Renal pelvis (tissue), 4 donors: ENCODE data around the gene ZNF581. TPM values are rescaled to one million over a fixed set of nuclear protein-coding genes. Genes with fewer than 3 reads are reported as not detected.
A peak's percentile ranks its signal among the peaks of the same experiment; 100 is the strongest.

Experiments used
- DNase-seq: peaks from one replicate; pipeline ENCODE4 v3.0.0-alpha.2; 2013
- polyA plus RNA-seq, 3 donors: library from polyadenylated mRNA; unstranded; fragments of 120-200 nt; gene quantifications; one replicate each; pipeline ENCODE4 v1.2.1, GENCODE V29; 2013; ENCODE audit not compliant: insufficient read length in 3 of 3

The ZNF581 gene
- polyA plus RNA-seq, 3 donors: 28.3 to 35.1 (median 32.8) TPM

DNA sequence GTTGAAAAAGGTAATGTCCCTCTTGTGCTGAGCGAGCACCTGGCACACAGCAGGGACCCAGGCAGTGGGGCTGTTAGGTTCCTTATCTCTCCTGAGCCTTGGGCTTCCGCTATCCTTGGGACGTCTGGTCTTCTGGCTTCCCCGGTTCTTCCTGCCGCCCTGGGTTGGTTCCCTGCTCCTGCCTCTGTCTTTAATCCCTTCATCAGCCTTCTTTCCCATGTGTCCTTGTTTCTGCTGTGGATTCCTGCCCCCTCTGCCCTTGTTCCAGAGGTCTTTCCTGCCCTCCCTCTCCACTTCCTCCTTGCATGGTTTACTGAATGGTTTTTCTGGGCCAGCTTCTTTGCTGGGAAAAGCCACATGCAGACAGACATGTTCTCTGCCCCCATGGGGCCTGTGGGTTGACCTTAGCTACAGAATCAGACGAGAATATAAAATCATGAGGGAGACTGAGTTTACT is 34.2 kb downstream of the ZNF581 start:
- DNase-seq: no peak

DNA sequence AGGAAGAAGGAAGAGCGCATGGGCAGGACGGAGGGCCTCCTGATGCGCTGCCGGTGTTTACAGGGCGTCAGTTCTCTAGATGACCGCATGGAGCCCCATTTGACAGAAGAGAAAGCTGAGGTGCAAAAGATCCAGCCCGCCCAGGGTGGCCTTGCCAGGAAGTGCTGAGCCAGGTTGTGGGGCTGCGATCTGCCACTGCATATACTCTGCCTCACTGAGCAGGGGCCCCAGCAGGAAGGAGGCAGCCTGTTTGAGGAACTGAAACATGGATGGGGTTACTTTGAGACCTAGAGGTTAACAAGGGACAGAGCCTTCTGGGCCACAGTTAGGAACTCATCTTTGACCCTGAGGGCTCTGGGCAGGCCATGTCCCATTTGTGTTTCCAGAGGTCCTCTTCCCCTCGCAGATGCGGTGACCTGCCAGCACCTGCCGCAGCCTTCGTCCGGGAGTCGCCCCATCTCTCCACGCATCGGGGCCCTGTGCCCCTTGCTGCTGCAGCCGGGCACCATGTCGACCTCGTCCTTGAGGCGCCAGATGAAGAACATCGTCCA is 34.7 kb downstream of the ZNF581 start:
- DNase-seq: no peak

DNA sequence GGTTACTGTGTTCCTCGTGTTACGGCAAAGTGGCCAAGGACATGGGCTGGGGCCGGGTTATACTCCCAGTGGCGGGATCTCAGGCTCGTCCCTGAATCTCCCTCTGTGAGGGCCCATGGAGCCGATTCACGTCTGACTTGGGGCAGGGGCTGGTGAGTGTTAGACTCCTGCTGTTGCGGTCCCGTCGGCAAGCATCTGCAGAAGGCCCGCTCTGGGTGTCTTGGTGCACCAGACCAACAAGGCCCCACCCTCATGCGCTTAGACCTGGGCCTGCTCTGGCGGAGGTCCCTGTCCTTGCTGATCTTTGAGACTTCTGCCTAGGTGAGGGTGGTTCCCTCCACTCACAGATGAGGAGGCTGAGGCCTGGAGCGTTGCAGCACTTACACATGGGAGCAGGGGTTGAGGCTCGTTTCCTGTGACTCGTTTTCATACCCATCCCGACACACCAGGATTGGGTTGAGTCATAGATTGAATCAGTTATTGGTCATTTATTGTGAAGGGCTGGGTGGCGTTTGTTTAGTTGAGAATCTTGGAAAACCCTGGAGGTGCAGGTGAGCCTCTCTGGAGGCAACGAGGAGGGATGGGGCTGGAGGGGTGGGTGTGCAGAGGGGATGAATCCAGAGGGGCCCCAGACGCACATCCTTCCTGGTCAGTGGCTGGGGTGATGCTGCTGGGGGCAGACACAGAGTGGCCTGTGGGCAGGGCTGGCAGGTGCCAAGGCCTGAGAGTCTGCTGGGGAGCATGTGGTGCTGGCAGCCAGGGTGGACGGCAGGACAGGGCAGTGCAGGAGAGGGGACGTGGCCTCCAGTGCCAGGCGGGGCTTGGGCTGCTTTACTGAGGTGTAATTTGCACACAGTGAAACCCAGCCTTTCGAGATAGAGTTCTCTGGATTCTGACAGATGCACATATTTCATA is 36.2 kb downstream of the ZNF581 start:
- DNase-seq: no peak

DNA sequence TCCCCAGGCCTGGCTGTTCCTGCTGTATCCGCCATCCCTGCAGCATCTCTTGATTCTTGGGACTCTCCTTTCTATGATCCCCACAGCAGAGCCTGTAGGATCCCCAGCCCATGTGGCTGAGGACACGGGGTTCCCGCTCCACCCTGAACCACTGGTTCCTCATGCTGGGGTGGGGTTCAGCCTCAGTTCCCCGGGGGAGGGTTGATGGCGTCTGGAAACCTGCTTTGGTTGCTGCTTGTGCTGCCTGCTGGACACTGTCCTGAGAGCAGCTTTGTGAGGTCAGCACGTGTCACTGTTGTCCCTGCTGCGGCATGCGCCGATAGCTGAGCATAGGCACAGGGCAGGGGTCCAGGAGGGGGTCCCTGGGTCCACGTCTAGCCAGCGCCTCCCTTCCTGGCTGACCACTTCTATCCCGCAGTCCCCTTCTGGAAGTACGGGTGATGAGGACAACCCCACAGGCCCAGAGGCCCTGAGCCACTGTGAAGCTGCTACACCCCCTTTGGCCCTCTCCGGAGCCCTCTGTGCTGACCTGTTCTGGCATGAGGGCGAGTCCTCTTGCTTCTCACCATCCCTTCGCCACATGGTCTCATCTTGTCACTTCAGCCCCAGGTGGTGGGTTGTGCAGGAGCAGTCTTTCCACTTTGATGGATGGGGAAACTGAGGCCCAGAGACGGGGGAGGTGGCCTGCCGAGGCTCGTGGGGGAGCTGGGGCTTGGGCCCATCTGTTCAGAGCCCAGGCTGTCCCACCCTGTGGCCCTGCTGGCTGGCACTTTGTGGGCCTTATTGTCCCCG is 37.1 kb downstream of the ZNF581 start:
- no peak for DNase-seq

DNA sequence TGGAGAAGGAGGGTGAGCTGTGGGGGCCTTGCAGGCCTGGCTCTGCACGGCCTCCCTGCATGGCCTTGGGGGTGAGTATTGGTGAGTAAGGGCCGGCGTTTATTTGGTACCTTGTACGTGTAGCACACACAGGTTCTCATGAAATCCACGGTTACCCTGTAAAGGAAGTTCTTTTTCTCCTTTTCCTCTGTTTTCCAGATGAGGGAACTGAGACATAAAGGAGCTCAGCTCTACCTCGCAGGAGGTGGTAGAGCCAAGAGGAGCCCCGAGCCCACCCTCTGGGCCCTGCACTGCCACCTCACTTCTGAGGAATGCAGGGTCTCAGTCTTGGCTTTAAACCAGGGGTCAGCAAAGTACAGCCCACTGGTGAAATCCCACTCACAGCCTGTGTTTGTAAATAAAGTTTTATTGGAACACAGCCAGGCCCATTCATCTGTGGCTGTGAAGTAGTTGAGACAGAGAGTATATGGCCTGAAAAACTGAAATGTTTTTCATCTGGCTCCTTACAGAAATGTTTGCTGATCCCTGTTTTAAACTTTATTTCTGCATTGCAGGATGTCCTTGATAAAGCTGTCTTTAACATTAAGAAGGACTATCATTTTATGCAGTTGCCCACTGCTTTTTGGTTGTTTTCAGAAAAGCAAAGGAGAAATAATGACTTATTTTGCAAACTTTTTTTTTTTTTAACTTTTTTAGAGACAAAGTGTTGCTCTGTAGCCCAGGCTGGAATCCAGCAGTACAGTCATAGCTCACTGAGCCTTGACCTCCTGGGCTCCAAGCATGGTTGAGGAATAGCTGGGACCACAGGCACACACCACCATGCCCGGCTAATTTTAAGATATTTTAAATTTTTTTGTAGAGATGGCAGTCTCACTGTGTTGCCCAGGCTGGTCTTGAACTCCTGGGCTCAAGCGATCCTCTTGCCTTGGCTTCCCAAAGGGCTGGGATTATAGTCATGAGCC is 38.0 kb downstream of the ZNF581 start:
- DNase-seq: no peak

DNA sequence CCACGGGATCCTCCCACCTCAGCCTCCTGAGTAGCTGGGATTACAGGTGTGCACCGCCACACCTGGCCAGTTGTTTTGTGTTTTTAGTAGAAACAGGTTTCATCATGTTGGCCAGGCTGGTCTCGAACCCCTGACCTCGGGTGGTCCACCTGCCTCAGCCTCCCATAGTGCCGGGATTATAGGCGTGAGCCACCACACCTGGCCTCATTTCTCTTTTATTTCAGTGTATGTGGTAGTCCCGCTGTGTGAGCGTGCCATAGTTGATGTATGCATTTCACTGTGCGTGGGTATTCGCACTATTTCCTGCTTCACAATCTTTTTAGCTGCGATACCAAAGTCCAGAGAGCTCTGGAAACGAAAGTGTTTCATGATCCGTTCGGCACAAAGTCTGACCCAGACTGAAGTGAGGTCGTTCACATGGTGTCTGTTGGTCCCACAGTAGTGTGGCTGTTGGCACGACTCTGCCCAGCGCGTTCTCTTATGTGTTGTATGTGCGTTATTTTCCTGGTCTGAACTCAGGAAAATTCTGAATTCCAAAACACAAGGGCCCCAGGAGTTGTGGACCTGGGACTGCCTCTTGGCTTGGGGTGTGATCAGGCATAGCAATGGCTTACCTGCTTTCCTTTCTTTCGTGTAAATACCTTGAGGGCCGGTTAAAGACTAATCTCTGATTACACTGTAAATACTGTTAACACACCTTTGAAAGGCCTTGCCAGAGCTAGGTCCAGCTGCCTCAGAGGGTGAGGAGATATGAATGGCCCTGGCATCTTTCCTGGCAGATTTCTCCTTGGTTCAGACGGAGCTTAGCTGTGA is 40.2 kb downstream of the ZNF581 start:
- peak; percentile 57 for DNase-seq

DNA sequence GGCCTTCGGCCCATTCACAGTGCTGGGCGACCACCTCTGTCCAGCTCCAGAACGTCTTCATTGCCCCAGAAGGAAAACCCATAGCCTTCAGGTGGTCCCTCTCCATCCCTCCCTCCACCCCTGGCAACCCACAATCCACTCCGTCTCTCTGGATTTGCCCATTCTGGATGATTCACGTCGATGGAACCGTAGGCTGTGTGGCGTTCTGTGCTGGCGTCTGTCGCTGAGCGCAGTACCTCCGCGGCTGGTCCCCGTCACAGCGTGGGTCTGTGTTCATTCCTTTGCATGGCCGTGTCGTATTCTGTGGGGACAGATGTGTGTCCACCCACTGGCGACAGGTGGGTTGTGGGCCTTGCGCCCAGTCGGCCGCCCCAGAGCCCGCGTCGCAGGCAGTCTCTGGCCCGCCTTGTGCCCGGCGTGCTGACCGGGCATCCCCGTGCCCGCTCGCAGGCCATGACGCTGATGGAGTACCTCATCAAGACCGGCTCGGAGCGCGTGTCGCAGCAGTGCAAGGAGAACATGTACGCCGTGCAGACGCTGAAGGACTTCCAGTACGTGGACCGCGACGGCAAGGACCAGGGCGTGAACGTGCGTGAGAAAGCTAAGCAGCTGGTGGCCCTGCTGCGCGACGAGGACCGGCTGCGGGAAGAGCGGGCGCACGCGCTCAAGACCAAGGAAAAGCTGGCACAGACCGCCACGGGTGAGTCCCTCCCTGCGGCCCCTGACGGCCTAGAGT is 41.7 kb downstream of the ZNF581 start:
- no peak for DNase-seq

DNA sequence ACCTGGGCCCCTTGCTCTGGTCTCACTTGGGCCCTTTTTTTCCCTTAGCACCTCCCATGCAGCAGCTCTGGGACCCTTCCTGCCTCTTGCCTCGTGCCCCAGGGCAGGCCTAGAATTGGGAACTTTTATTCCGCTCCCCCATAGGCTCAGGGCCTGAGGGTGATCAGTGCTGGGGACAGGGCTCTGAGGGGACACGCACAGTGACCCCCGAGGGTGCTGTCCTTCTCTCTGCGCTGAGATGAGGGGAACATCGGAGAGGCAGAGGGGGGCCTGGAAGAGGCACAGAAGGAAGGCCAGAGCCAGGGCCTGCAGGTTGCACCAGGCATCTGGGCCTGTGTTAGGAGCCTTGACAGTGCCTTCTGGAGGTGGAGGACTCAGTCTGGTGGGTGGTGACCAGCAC is 42.3 kb downstream of the ZNF581 start:
- no peak for DNase-seq

DNA sequence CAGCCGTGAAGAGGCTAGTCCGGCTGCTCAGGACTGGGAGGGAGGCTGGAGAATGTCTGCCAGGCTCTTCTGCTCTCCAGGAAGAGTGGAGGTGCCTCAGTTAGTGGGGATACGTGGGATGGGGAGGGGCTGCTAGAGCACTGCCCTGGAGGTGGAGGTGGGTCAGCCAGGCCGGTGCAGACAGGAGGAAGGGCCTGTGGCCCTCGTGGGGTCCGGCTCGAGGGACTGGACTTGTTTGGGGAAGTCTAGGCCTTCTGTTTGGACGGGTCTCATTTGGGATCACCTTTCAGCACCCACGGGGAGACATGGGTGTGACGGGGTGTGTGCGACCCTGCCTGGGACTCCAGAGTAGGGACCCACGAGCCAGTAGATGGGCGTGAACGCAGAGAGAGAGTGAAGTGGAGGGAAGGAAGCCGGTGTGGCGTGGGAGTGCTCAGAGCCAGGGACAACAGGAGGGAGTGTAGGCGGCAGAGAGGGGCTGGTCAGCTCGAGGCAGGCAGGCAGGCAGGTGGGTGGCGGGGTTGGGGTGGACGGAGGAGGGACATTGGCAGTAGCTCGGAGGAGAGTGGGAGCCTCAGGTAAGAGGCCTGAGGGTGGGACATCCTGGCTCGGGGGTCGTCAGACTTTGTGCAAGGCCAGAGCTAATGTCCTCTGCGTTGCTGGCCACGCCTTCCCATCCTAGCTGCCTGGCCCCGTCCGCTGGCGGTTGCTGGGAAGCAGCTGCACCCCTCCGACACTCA is 43.0 kb downstream of the ZNF581 start:
- no peak for DNase-seq

DNA sequence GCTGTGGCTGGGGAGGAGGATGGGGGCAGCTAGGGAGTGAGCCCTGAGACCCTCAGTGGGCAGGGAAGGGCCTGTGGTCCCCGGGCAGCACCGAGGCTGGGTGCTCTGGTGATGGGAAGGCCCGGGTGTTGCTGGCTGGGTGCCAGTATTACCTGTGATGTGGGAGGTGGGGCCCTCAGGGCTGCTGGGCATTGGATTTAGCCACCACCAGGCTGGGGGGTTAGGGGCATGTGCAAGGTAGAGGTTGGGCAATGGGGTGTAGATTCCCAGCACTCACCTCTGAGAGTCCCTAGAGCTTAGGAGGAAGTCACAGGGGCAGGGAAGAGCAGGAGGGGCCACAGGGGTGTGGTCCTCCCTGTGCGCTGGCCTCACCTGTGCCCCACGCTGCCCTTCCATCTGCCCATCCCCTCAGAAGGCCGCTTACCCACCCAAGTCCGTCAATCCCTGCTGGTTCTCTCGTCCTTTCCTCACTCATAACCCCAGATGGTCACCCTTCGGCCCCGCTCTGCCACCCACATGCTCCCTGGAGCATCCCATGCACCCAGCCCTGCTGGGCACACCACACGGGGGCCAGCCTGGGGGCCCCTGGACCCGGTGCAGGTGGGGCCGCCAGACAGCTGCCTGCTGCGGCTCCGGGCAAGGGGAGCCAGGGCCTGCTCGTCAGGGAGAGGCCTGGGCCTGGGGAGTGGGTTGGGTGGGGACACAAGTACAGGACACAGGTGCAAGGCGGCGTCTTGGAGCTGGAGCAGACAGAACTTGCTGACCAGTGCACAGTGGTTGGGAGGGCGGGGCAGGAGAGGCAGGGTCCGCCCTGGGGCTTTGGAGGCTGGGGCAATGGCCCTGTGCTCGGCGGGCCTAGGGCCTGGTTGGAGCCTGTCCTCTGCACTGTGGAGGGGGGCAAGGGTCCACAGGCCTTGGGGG is 44.1 kb downstream of the ZNF581 start:
- no peak for DNase-seq

DNA sequence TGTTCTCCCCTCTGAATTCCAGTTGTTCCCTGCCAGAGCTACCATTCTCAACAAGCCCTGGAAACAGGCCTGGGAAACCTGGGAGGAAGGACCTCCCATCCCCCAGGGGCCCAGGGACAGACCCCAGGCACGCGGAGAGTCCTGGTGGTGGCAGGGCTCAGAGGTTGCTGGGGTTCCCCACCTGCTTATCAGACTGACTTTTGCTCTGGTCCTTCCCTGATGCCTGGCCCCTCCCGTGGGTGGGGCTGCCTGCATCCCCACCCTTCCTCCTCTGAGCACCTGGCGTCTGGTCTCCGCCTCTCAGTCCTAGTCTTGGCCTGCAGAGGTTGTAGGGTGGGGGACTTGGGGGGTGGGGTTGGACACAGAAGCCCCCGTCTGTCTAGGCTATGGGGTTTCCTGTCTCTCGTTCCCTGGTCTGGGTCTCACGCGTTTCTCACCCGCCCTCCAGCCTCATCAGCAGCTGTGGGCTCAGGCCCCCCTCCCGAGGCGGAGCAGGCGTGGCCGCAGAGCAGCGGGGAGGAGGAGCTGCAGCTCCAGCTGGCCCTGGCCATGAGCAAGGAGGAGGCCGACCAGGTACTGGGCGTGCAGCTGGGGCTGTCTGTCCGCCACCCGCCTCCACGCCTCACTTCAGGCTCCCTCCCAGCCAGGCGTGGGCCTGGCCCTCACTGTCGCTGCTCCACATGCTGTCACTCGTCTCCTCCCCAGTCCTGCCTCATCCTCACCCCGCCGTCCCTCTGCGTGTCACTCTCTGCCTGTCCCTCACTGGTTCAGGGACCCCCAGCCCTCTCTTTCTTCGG is 45.2 kb downstream of the ZNF581 start:
- no peak for DNase-seq

DNA sequence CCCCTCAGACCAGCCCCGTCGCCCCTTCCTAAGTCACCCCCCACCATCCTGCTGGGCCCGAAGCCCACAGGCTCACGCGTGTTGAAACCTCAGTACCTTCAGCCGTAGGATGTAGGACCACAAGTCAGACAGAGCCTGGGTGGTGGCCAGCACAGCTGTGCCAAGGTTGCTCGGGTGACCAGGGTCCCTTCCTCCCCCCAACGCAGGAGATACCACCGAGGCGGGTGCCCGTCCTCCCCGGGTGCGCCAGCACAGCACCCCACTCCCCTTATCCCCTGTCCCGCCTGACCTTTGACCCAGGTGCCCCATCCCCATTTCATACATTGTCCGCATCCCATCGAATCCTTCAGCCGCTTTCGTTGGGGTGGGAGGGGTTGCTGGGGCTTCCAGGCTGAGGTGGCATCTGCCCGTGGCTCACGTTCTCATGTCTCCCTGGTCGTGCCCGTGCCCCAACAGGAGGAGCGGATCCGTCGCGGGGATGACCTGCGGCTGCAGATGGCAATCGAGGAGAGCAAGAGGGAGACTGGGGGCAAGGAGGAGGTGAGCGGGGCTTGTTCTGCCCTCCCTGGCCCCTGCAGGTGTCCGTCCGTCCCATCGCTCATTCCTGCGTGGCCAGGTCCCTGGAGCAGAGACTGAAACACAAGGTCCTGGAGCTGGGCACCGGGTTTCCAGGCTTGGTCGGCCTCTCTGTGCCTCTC is 46.1 kb downstream of the ZNF581 start:
- no peak for DNase-seq

DNA sequence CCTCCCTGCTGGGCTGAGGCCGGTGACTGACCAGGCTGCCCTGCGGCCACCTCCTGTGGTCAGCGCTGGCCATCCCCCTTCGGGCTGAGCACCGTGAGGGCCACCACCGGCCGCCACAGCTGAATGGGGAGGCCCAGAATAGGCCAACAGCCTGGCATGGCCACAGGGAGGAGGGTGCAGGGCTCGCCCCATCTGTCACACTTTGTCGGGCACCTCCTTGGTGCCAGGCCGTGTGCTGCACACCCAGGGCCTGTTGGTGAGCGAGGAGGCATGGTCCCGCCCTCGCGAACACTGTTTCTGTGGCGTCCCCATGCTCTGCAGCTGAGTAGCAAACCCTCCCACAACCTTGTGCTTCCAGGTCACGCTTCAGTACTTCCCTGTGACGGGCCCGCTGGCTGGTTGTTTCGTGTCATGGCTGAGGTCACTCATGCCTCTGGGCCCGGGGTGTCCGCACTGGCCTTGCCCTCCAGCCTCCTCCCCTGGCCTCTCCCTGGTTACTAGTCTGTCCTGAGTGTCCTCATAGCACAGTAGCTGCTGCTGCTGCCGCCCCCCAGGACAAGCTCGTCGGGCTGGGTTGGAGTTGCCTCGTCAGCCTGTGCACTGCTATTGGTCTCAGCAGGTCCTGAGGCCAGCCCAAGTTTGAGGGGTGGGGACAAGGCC is 46.8 kb downstream of the ZNF581 start:
- peak; percentile 37 for DNase-seq

DNA sequence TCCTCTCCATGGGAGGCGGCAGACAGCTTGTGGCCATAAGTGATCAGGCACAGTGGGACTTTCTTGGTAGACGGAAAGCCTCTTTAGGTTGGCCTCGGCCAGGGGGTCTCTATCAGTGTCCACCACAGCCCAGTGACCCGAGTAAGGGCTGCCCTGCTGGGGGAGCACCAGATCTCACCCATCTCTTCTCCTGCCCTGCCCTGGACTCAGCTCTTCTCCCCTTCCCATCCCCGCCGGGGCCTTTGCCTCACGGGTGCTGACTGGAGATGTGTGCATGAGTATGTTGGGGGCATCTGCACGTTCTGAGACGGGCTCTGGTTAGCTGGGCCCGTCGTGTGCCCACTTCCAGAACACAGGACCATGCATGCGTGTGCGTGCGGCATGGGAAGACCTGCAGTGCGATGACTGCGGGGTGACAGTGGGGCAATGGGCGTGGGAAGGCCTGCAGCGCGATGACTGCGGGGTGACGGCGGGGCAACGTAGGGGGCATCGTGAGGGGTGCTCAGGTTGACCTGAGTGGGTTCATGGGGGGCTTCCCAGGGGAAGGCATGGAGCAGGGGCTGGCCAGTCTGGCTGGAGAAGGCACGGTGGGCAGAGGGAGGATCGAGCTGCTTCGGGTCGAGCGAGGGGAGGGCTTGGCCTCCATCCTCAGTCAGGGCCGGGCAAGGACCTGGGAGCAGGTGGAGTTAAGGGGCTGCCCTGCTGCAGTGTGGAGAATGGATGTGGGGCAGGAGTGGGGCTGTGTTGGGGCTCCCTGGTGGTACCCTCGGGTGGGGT is 47.5 kb downstream of the ZNF581 start:
- DNase-seq: no peak
